ENCODE results near the gene CCP110.

- TF ChIP-seq CTCF (IDR thresholded peaks at IDR 0.05) (no peak), POLR2A (IDR thresholded peaks at IDR 0.05) (no peak)
These were observed 38.1 kb upstream of the CCP110 start for GRCh38 chr16:19485611-19486010.

All from body of pancreas (tissue), 4 donors.